WTC11 (cell line): ENCODE data around the gene EPN3. TPM values are rescaled to one million over a fixed set of nuclear protein-coding genes. Genes with fewer than 3 reads are reported as not detected.

ENCODE experiments used
- ATAC-seq: fragments of 200-7000 bp; cut with Tn5 transposase; 2 replicates; pipeline ENCODE4 v1.10.0; 2021; ENCODE audit warnings: mild to moderate bottlenecking, moderate library complexity
- CTCF ChIA-PET: fragments of 300-600 bp; sonication (Branson Sonifier 250); formaldehyde crosslinking; loops from one replicate; lab custom pipeline; 2021; ENCODE audit warnings: antibody characterized with exemption; lab: Charles Lee
- POLR2A ChIA-PET: fragments of 350-600 bp; sonication (Branson Sonifier 250); formaldehyde crosslinking; loops from one replicate; lab custom pipeline; 2021; ENCODE audit warnings: antibody characterized with exemption; lab: Charles Lee
- DNase-seq: peaks from one replicate; pipeline ENCODE4 v3.0.0; 2021; ENCODE audit warnings: low spot score
- H3K27ac Mint-ChIP-seq: 2 replicates; pipeline ENCODE4 v1.8.0; 2021; ENCODE audit warnings: mixed read lengths
- H3K27me3 Mint-ChIP-seq: 2 replicates; pipeline ENCODE4 v1.8.0; 2021; ENCODE audit warnings: low read depth, mild to moderate bottlenecking, moderate library complexity, mixed read lengths
- H3K36me3 Mint-ChIP-seq: 2 replicates; pipeline ENCODE4 v1.8.0; 2021; ENCODE audit warnings: mixed read lengths
- H3K4me1 Mint-ChIP-seq: 2 replicates; pipeline ENCODE4 v1.8.0; 2022; ENCODE audit warnings: mixed read lengths
- H3K4me3 Mint-ChIP-seq: 2 replicates; pipeline ENCODE4 v1.8.0; 2021; ENCODE audit warnings: mild to moderate bottlenecking, moderate library complexity, mixed read lengths
- H3K9me3 Mint-ChIP-seq: 2 replicates; pipeline ENCODE4 v1.8.0; 2021; ENCODE audit warnings: mixed read lengths
- CBFB ChIP-seq: sonication (generic); formaldehyde crosslinking; IDR thresholded peaks from 2 replicates; pipeline ENCODE4 v1.8.1; 2022; ENCODE audit warnings: mild to moderate bottlenecking, low read depth, missing genetic modification reagents
- CREM ChIP-seq: sonication (generic); formaldehyde crosslinking; IDR thresholded peaks from 2 replicates; pipeline ENCODE4 v1.8.1; 2022; ENCODE audit warnings: mild to moderate bottlenecking, missing genetic modification reagents, moderate library complexity
- E2F4 ChIP-seq: sonication (generic); formaldehyde crosslinking; IDR thresholded peaks from 2 replicates; pipeline ENCODE4 v1.8.1; 2022; ENCODE audit warnings: low read depth, mild to moderate bottlenecking, moderate library complexity, missing genetic modification reagents, borderline replicate concordance
- E2F5 ChIP-seq: sonication (generic); formaldehyde crosslinking; IDR thresholded peaks from 2 replicates; pipeline ENCODE4 v1.8.1; 2022; ENCODE audit warnings: mild to moderate bottlenecking, moderate library complexity, missing genetic modification reagents
- FOXJ3 ChIP-seq: sonication (generic); formaldehyde crosslinking; IDR thresholded peaks from 2 replicates; pipeline ENCODE4 v1.9.0; 2021; ENCODE audit warnings: missing genetic modification reagents, mild to moderate bottlenecking, borderline replicate concordance
- FOXP1 ChIP-seq: sonication (generic); formaldehyde crosslinking; IDR thresholded peaks from 2 replicates; pipeline ENCODE4 v1.8.0; 2022; ENCODE audit warnings: missing genetic modification reagents, mild to moderate bottlenecking, moderate library complexity, borderline replicate concordance
- GABPB1 ChIP-seq: sonication (generic); formaldehyde crosslinking; IDR thresholded peaks from 2 replicates; pipeline ENCODE4 v1.8.1; 2023; ENCODE audit warnings: mild to moderate bottlenecking, missing genetic modification reagents
- GRHL2 ChIP-seq: fragments of 250-450 bp; sonication (Bioruptor Pico); IDR thresholded peaks from 2 replicates; pipeline ENCODE4 v1.8.0; 2022; ENCODE audit warnings: mild to moderate bottlenecking, moderate library complexity; ENCODE audit not compliant: insufficient replicate concordance, severe bottlenecking
- HMGA2 ChIP-seq: fragments of 250-450 bp; sonication (Bioruptor Pico); IDR thresholded peaks from 2 replicates; pipeline ENCODE4 v1.4.0; 2021; ENCODE audit warnings: mild to moderate bottlenecking, moderate library complexity
- MXD4 ChIP-seq: fragments of 250-450 bp; sonication (Bioruptor Pico); IDR thresholded peaks from 2 replicates; pipeline ENCODE4 v1.8.0; 2021; ENCODE audit warnings: mild to moderate bottlenecking, moderate library complexity, borderline replicate concordance
- NR2C2 ChIP-seq: sonication (generic); formaldehyde crosslinking; IDR thresholded peaks from 2 replicates; pipeline ENCODE4 v1.8.0; 2022; ENCODE audit warnings: mild to moderate bottlenecking, missing genetic modification reagents
- PRRX2 ChIP-seq: fragments of 250-450 bp; sonication (Bioruptor Pico); IDR thresholded peaks from 2 replicates; pipeline ENCODE4 v1.8.0; 2021; ENCODE audit warnings: mild to moderate bottlenecking
- RORB ChIP-seq: fragments of 250-450 bp; sonication (Bioruptor Pico); IDR thresholded peaks from 2 replicates; pipeline ENCODE4 v1.9.0; 2021; ENCODE audit warnings: mild to moderate bottlenecking
- SMAD4 ChIP-seq: sonication (generic); formaldehyde crosslinking; IDR thresholded peaks from 2 replicates; pipeline ENCODE4 v1.8.0; 2022; ENCODE audit warnings: mild to moderate bottlenecking, missing genetic modification reagents
- SP1 ChIP-seq: sonication (generic); formaldehyde crosslinking; conservative IDR thresholded peaks from 2 replicates; pipeline ENCODE4 v1.8.1; 2022; ENCODE audit warnings: missing genetic modification reagents
- ZNF281 ChIP-seq: sonication (generic); formaldehyde crosslinking; IDR thresholded peaks from 2 replicates; pipeline ENCODE4 v1.8.0; 2023; ENCODE audit warnings: mild to moderate bottlenecking, missing genetic modification reagents
- ZNF317 ChIP-seq: sonication (generic); formaldehyde crosslinking; IDR thresholded peaks from 2 replicates; pipeline ENCODE4 v1.8.1; 2023; ENCODE audit warnings: low read depth, mild to moderate bottlenecking, moderate library complexity, missing genetic modification reagents, borderline replicate concordance
- ZNF416 ChIP-seq: fragments of 250-450 bp; sonication (Bioruptor Pico); IDR thresholded peaks from 2 replicates; pipeline ENCODE4 v1.9.0; 2021; ENCODE audit warnings: mild to moderate bottlenecking, inconsistent platforms
- ZNF671 ChIP-seq: fragments of 250-450 bp; sonication (Bioruptor Pico); IDR thresholded peaks from 2 replicates; pipeline ENCODE4 v1.8.0; 2021; ENCODE audit warnings: mild to moderate bottlenecking
- ZSCAN18 ChIP-seq: fragments of 250-450 bp; sonication (Bioruptor Pico); IDR thresholded peaks from 2 replicates; pipeline ENCODE4 v2.1.2; 2022; ENCODE audit warnings: mild to moderate bottlenecking, moderate library complexity
- total RNA-seq: library from RNA; stranded (reverse); gene quantifications from 3 replicates; pipeline ENCODE4 v1.2.3, GENCODE V29; 2021
- TF ChIP-seq, protein P1 (sequence below): sonication (generic); formaldehyde crosslinking; IDR thresholded peaks from 2 replicates; pipeline ENCODE4 v1.8.0; 2022; ENCODE audit warnings: missing genetic modification reagents
- TF ChIP-seq, protein P2 (sequence below): sonication (generic); formaldehyde crosslinking; IDR thresholded peaks from 2 replicates; pipeline ENCODE4 v1.8.1; 2022; ENCODE audit warnings: mild to moderate bottlenecking, missing genetic modification reagents, moderate library complexity, borderline replicate concordance

EPN3 gene
- total RNA-seq, 1 experiment from 2014 or later, result 8.8 TPM

GRCh38 chr17:50495217-50495823 lies 37.2 kb upstream of the EPN3 start (continued):
- no peak for TF ChIP-seq E2F4 (CRISPR knock-in tag)

DNA sequence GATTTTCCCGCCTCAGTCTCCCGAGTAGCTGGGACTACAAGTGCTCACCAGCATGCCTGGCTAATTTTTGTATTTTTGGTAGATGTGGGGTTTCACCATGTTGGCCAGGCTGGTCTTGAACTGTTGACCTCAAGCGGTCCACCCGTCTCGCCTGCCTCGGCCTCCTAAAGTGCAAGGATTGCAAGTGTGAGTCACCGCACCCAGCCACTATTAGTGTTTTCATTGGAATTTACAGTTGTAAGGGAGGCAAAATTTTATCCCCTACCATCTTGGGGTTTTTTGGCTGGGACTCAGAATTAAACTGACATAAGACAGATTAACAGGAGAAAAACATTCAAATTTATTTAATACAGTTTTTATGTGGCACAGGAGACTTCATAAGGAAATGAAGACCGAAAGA lies 36.6 kb upstream of the EPN3 start:
- POLR2A ChIA-PET, result no interaction called here
- DNase-seq, result no peak
- no peak for ATAC-seq
- Mint-ChIP-seq H3K9me3 (no peaks in the 10 kb centered on the region), H3K4me1 (no peaks in the 10 kb centered on the region), H3K27ac (no peak overlapping the region), H3K4me3 (no peak overlapping the region), H3K27me3 (no peaks in the 10 kb centered on the region), H3K36me3 (no peaks in the 10 kb centered on the region)
- CTCF ChIA-PET, result interaction anchor here (0.8 to 1.2 kb wide), 5 partner anchors 9 to 287 kb away, joined by 3 to 5 read pairs (median 3); no protein-coding TSS in a partner anchor
- TF ChIP-seq CREM (CRISPR knock-in tag), result no peak
- TF ChIP-seq SP1 (CRISPR knock-in tag), result no peak
- TF ChIP-seq FOXP1 (CRISPR knock-in tag), result no peak
- no peak for TF ChIP-seq ZNF671 (CRISPR knock-in tag)
- TF ChIP-seq CBFB, result no peak
- TF ChIP-seq FOXJ3 (CRISPR knock-in tag), result no peak
- no peak for TF ChIP-seq PRRX2 (CRISPR knock-in tag)
- TF ChIP-seq, protein P1, sequence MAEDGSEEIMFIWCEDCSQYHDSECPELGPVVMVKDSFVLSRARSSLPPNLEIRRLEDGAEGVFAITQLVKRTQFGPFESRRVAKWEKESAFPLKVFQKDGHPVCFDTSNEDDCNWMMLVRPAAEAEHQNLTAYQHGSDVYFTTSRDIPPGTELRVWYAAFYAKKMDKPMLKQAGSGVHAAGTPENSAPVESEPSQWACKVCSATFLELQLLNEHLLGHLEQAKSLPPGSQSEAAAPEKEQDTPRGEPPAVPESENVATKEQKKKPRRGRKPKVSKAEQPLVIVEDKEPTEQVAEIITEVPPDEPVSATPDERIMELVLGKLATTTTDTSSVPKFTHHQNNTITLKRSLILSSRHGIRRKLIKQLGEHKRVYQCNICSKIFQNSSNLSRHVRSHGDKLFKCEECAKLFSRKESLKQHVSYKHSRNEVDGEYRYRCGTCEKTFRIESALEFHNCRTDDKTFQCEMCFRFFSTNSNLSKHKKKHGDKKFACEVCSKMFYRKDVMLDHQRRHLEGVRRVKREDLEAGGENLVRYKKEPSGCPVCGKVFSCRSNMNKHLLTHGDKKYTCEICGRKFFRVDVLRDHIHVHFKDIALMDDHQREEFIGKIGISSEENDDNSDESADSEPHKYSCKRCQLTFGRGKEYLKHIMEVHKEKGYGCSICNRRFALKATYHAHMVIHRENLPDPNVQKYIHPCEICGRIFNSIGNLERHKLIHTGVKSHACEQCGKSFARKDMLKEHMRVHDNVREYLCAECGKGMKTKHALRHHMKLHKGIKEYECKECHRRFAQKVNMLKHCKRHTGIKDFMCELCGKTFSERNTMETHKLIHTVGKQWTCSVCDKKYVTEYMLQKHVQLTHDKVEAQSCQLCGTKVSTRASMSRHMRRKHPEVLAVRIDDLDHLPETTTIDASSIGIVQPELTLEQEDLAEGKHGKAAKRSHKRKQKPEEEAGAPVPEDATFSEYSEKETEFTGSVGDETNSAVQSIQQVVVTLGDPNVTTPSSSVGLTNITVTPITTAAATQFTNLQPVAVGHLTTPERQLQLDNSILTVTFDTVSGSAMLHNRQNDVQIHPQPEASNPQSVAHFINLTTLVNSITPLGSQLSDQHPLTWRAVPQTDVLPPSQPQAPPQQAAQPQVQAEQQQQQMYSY (CRISPR knock-in tag), result no peak
- TF ChIP-seq HMGA2 (CRISPR knock-in tag), result no peak
- no peak for TF ChIP-seq MXD4 (CRISPR knock-in tag)
- TF ChIP-seq ZNF317 (CRISPR knock-in tag), result no peak
- no peak for TF ChIP-seq SMAD4 (CRISPR knock-in tag)
- TF ChIP-seq GRHL2 (CRISPR knock-in tag), result no peak
- TF ChIP-seq E2F5 (CRISPR knock-in tag), result no peak
- no peak for TF ChIP-seq GABPB1 (CRISPR knock-in tag)
- no peak for TF ChIP-seq ZNF416

GRCh38 chr17:50498021-50498874 lies 34.3 kb upstream of the EPN3 start:
- H3K9me3 Mint-ChIP-seq, result no peaks in the 10 kb centered on the region
- no peak overlapping the region for H3K27ac Mint-ChIP-seq
- ChIA-PET POLR2A (no interaction called here), CTCF (interaction anchor here (0.6 to 0.7 kb wide), 2 partner anchors 48 to 75 kb away, joined by 4 to 5 read pairs; no protein-coding TSS in a partner anchor)
- H3K36me3 Mint-ChIP-seq, result no peaks in the 10 kb centered on the region
- no peaks in the 10 kb centered on the region for H3K27me3 Mint-ChIP-seq
- no peak overlapping the region for H3K4me3 Mint-ChIP-seq
- H3K4me1 Mint-ChIP-seq, result no peaks in the 10 kb centered on the region
- DNase-seq, result no peak
- no peak for ATAC-seq
- no peak for TF ChIP-seq ZNF281 (CRISPR knock-in tag)
- no peak for TF ChIP-seq ZSCAN18
- TF ChIP-seq NR2C2 (CRISPR knock-in tag), result no peak
- TF ChIP-seq RORB (CRISPR knock-in tag), result no peak
- TF ChIP-seq, protein P2, sequence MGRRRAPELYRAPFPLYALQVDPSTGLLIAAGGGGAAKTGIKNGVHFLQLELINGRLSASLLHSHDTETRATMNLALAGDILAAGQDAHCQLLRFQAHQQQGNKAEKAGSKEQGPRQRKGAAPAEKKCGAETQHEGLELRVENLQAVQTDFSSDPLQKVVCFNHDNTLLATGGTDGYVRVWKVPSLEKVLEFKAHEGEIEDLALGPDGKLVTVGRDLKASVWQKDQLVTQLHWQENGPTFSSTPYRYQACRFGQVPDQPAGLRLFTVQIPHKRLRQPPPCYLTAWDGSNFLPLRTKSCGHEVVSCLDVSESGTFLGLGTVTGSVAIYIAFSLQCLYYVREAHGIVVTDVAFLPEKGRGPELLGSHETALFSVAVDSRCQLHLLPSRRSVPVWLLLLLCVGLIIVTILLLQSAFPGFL, result no peak
